Prostate gland (tissue), 2 donors: ENCODE measurements around the gene TGFBRAP1.

Experiments used
- POLR2A ChIP-seq: fragments of 450-650 bp; IDR thresholded peaks from one replicate; pipeline ENCODE4 v1.6.1; 2016; ENCODE audit warnings: antibody characterized with exemption, mild to moderate bottlenecking
- TF ChIP-seq, protein P1 (sequence below), 4 experiments: fragments of 200-600 bp in 2 of 4; fragments of 450-650 bp in 2 of 4; sonication (generic) in 2 of 4; IDR thresholded peaks; 1 replicate in 3 of 4; 2 replicates in 1 of 4; pipeline ENCODE4 v1.5.1; 2016 to 2019; ENCODE audit warnings: antibody characterized with exemption in 4 of 4, mild to moderate bottlenecking in 2 of 4, moderate library complexity in 2 of 4

DNA sequence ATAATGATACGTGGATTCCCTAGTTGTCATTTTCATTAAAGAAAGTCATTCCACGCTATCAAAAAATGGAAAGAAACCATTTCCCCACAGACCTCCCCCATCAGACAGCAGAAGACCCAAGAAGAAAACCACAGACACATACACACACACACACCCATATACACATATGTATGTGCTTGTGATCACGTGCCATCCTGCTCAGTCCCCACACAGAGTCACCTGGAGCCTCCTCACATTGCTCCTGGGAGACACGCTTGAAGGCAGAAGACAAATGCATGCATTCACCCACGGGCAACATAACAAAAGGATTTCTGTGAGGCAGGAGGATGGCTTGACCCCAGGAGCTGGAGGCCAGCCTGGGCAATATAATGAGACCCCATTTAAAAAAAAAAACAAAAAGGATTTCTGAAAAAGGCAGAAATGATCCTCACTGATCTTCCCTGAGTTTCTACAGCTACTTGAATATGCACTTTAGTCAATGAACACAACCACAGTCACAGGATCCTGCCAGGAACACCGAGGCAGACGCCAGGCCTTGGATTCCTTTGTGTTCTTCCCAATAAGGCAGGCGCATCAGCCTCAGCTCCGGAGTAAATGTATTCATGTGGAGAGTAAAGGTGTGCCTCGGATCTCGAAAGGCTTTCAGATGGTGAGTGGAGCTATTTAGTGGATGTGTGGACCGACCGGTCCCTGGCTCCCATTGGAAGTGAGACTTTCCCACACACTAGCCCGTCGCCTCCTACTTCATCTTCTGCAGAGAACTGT lies 21.0 kb downstream of the TGFBRAP1 start:
- TF ChIP-seq, protein P1, sequence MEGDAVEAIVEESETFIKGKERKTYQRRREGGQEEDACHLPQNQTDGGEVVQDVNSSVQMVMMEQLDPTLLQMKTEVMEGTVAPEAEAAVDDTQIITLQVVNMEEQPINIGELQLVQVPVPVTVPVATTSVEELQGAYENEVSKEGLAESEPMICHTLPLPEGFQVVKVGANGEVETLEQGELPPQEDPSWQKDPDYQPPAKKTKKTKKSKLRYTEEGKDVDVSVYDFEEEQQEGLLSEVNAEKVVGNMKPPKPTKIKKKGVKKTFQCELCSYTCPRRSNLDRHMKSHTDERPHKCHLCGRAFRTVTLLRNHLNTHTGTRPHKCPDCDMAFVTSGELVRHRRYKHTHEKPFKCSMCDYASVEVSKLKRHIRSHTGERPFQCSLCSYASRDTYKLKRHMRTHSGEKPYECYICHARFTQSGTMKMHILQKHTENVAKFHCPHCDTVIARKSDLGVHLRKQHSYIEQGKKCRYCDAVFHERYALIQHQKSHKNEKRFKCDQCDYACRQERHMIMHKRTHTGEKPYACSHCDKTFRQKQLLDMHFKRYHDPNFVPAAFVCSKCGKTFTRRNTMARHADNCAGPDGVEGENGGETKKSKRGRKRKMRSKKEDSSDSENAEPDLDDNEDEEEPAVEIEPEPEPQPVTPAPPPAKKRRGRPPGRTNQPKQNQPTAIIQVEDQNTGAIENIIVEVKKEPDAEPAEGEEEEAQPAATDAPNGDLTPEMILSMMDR (IDR thresholded peaks at IDR 0.05) = no peak
- no peak for TF ChIP-seq POLR2A
